ENCODE results near the gene SDK1.

The SDK1 gene

GRCh38 chr7:4269086-4269485 is 968.0 kb downstream of the SDK1 start:
- in situ Hi-C loops (cut with HindIII; ENCODE audit: low sequenced_read_pairs) = no loop called here

- in situ Hi-C loops (cut with HindIII; ENCODE audit: low sequenced_read_pairs) = no loop called here
These were observed 968.7 kb downstream of the SDK1 start for GRCh38 chr7:4269746-4270145.

- in situ Hi-C loops (cut with HindIII; ENCODE audit: low sequenced_read_pairs) = no loop called here
These were observed 969.2 kb downstream of the SDK1 start for GRCh38 chr7:4270268-4270667.

- in situ Hi-C loops (cut with HindIII; ENCODE audit: low sequenced_read_pairs) = no loop called here
These were observed 970.1 kb downstream of the SDK1 start for GRCh38 chr7:4270941-4271715.

GRCh38 chr7:4271716-4272015 is 970.6 kb downstream of the SDK1 start:
- in situ Hi-C loops (cut with HindIII; ENCODE audit: low sequenced_read_pairs) = no loop called here

GRCh38 chr7:4272141-4272540 is 971.1 kb downstream of the SDK1 start:
- in situ Hi-C loops (cut with HindIII; ENCODE audit: low sequenced_read_pairs) = no loop called here

- in situ Hi-C loops (cut with HindIII; ENCODE audit: low sequenced_read_pairs) = no loop called here
These were observed 972.6 kb downstream of the SDK1 start for GRCh38 chr7:4273566-4274230.

GRCh38 chr7:4274286-4274685 is 973.2 kb downstream of the SDK1 start:
- in situ Hi-C loops (cut with HindIII; ENCODE audit: low sequenced_read_pairs) = no loop called here

- in situ Hi-C loops (cut with HindIII; ENCODE audit: low sequenced_read_pairs) = no loop called here
These were observed 976.9 kb downstream of the SDK1 start for GRCh38 chr7:4277936-4278335.

- in situ Hi-C loops (cut with HindIII; ENCODE audit: low sequenced_read_pairs) = no loop called here
These were observed 978.2 kb downstream of the SDK1 start for GRCh38 chr7:4279216-4279615.

- in situ Hi-C loops (cut with HindIII; ENCODE audit: low sequenced_read_pairs) = no loop called here
These were observed 980.4 kb downstream of the SDK1 start for GRCh38 chr7:4281231-4281993.

GRCh38 chr7:4282434-4283223 is 981.6 kb downstream of the SDK1 start:
- in situ Hi-C loops (cut with HindIII; ENCODE audit: low sequenced_read_pairs) = no loop called here

GRCh38 chr7:4286351-4286750 is 985.3 kb downstream of the SDK1 start:
- in situ Hi-C loops (cut with HindIII; ENCODE audit: low sequenced_read_pairs) = no loop called here

GRCh38 chr7:4288791-4289394 is 987.8 kb downstream of the SDK1 start:
- in situ Hi-C loops (cut with HindIII; ENCODE audit: low sequenced_read_pairs) = no loop called here

GRCh38 chr7:4297165-4297917 is 996.3 kb downstream of the SDK1 start:
- in situ Hi-C loops (cut with HindIII; ENCODE audit: low sequenced_read_pairs) = no loop called here

- in situ Hi-C loops (cut with HindIII; ENCODE audit: low sequenced_read_pairs) = no loop called here
These were observed 996.8 kb downstream of the SDK1 start for GRCh38 chr7:4297918-4298219.

GRCh38 chr7:4299431-4299830 is 998.4 kb downstream of the SDK1 start:
- in situ Hi-C loops (cut with HindIII; ENCODE audit: low sequenced_read_pairs) = no loop called here

- in situ Hi-C loops (cut with HindIII; ENCODE audit: low sequenced_read_pairs) = no loop called here
These were observed 1001.3 kb downstream of the SDK1 start for GRCh38 chr7:4302203-4302905.

- in situ Hi-C loops (cut with HindIII; ENCODE audit: low sequenced_read_pairs) = no loop called here
These were observed 1006.5 kb downstream of the SDK1 start for GRCh38 chr7:4307316-4308204.

Data from DLD1 (cell line).